GM20000 (cell line): ENCODE measurements around the gene SBF2.

Experiments used
- DNase-seq: peaks from one replicate; pipeline ENCODE4 v3.0.0; 2012; ENCODE audit warnings: low spot score
- CTCF ChIP-seq: IDR thresholded peaks from 2 replicates; pipeline ENCODE4 v1.5.1; 2012; ENCODE audit warnings: mild to moderate bottlenecking, control low read depth; ENCODE audit errors: extremely low read depth, missing control alignments

SBF2 gene

GRCh38 chr11:10303558-10304363 is 9.7 kb upstream of the SBF2 start:
- no peak for TF ChIP-seq CTCF
- peak; percentile 41 for DNase-seq

- TF ChIP-seq CTCF, result no peak
- peak; percentile 56 for DNase-seq
These were observed 8.9 kb upstream of the SBF2 start for GRCh38 chr11:10302744-10303557.

- DNase-seq, result no peak
- TF ChIP-seq CTCF, result no peak
These were observed 8.3 kb upstream of the SBF2 start for GRCh38 chr11:10302359-10302743.

- TF ChIP-seq CTCF, result no peak
- no peak for DNase-seq
These were observed 7.8 kb upstream of the SBF2 start for GRCh38 chr11:10301656-10302358.

GRCh38 chr11:10298342-10298741 is 4.3 kb upstream of the SBF2 start:
- DNase-seq, result peak; percentile 84

GRCh38 chr11:10295064-10295901 is 1.3 kb upstream of the SBF2 start:
- no peak for TF ChIP-seq CTCF
- DNase-seq, result no peak

More at GRCh38 chr11:10298342-10298741, 4.3 kb upstream of the SBF2 start:
- TF ChIP-seq CTCF, result no peak
